GM21447 (cell line): ENCODE data around the gene RAB11FIP5.
"Not testable (repeated sequence)": the region's sequence is repeated elsewhere in the genome, so short reads cannot be mapped to it uniquely, and the experiment has no call there.

Experiments used
- ATAC-seq: cut with Tn5 transposase; IDR thresholded peaks from one replicate; pipeline ENCODE4 v1.9.1; 2021; ENCODE audit not compliant: unreplicated experiment

RAB11FIP5 gene

GRCh38 chr2:73112913-73113854, at the start of gene RAB11FIP5:
Gene RAB11FIP5, minus strand, starts transcription at chr2:73112948. Its CDS starts 171 bp downstream, at chr2:73112777.
- ATAC-seq, result peak; percentile 59

- no peak for ATAC-seq
These were observed 43.9 kb upstream of the RAB11FIP5 start for GRCh38 chr2:73156539-73157124.

- ATAC-seq, result no peak
These were observed 30.2 kb upstream of the RAB11FIP5 start for GRCh38 chr2:73142937-73143336.

DNA sequence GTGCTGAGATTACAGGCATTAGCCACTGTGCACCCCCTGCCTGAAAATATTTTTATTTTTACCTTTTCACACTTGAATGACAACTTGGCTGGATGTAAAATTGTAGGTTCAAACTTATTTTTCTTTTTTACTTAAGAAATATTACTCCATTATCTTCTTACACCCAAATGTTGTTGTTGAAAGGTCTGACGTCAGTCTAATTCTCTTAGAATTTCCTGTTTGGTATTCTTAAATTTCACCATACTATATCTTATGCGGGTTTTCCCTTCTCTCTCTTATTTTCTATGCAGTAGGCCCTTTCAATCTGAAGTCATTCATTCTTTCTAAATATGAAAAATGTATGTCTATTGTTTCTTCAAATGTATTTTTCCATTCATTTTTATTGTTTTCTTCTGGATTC, 29.1 kb upstream of the RAB11FIP5 start:
- ATAC-seq, result no peak

DNA sequence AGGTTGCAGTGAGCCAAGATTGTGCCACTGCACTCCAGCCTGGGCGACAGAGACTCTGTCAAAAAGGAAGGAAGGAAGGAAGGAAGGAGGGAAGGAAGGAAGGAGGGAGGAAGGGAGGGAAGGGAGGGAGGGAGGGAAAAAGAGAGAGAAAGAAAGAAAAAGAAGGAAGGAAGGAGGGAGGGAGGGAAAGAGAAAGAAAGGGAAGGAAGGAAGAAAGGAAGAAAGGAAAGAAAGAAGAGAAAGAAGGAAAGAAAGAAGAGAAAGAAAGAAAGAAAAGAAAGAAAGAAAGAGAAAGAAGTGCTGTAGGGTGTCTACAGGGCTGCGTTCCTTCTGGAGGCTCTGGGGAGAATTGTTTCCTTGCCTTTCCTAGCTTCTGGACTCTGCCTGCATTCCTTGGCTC, 22.5 kb upstream of the RAB11FIP5 start:
- ATAC-seq, result no peak

DNA sequence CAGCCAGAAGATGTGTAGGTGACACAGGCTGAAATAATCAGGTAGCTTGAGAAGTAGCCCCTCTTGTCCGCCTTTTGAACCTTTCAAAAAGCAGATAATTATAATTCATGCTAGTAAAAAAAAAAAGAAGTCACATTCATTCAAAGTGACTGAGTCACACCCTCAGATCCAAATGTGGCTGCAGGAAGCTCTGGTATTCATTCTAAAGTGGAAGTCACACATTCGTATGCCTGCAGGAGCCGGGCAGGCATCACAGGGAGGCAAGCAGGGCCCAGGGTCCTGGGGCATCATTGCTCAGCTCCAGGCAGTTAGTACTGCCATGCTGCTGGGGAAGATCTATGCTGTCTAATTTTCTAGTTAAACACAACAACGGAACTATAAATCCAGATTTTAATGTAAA, 21.7 kb upstream of the RAB11FIP5 start:
- no peak for ATAC-seq

DNA sequence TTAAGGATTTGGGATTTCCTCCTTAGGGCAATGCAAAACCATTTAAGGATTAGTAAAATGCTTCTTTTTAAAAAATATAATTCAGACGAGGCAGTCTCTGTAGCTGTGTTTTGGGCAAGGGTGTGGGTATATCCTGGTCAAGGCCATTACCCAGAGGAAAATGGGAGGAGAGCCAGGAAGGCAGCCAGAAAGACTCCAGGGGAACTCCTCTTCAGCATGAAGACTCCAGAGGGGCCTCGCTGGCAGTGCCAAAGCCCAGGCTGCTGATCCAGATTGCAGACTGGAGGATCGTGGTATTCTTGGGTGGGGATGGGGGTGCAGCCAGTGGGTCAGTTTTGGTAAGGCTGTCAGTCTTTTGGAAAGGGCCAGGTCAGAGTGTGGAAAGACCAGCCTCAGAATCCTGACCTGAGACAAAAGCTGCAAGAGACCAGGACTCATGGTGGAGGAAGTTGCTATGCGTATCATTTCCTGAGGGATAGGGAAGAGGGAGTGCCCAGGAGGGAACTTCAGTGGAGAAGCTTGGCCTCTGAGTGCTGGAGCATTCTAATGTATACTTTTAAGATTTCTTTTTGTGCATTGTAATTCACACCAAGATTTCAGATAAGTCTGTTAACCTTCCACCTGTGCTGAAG, 20.9 kb upstream of the RAB11FIP5 start:
- no peak for ATAC-seq

DNA sequence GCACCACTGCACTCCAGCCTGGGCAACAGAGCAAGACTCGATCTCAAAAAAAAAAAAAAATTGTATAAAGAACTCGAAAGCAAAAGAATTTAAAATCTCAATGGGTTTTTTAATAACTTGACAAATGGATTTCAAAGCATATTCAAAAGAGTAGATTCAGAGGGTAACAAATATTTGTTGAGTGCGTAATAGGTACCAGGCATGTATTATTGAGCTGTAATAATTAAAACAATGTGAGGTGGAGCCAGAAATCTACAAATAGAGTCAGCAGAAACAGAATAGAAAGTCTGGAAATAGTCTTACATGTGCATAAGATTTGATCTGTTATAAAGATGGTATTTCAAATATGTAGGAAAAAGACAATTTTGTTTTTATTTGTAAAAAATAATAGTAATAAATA, 19.1 kb upstream of the RAB11FIP5 start:
- no peak for ATAC-seq

DNA sequence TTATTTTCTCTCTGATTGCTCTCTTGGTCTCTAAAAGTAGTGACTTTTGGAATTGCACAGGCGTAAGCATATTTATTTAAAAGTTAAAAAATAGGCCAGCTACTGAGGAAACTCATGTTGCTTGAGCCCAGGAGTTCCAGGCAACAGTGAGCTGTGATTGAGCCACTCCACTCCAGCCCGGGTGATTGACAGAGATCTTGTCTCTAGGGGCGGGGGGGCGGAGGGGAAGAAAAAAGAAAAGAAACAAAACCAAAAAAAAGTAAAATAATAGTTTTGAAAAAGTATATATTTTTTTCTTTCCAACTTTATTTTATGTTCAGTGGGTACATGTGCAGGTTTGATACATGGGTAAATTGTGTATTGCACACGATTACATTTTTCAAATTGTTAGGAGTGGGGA, 18.0 kb upstream of the RAB11FIP5 start:
- ATAC-seq, result no peak

DNA sequence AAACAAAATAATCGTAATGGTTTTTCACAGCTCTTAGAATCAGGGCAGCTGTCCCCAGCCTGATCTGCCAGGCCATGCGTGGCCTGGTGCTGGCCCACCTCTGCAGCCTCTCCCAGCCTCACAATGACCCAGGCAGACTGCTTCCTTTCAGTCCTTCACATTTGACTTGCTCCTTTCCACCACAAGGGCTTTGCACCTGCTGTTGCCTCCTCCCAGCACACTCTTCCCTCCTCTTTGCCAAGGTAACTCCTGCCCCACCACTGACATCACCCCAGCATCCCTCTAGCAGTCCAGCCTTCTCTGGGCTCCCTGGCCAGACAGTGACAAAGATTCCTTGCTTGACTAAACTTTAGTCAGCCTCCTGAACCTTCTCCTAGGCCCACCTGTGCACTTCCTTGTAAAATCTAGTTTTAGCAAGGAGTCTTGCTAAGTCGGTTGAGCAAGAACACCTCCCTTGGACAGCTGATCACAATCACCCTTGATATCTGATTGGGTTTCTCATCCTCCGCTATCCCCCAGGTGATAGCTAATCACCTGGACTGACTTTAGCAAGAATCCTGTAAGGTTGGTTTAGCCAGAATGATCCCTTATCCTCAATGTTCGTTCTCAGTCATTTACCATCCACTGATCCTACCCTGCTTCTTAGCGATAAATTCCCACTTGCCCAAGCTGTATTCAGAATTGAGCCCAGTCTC, 16.2 kb upstream of the RAB11FIP5 start:
- ATAC-seq, result no peak

DNA sequence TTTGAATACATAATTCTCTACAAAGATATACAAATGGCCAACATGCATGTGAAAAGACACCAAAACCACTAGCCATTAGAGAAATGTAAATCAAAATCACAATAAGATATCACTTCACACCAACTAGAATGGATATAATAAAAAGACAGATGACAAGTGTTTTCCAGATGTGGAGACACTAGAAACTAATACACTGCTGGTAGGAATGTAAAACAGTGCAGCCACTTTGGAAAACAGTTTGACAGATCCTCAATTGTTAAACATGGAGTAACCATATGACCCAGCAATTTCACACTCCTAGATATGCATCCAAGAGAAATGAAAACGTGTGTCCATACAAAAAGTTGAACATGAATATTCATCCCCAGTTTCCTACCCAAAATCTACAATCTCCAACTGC, 9.8 kb upstream of the RAB11FIP5 start:
- ATAC-seq, result no peak

DNA sequence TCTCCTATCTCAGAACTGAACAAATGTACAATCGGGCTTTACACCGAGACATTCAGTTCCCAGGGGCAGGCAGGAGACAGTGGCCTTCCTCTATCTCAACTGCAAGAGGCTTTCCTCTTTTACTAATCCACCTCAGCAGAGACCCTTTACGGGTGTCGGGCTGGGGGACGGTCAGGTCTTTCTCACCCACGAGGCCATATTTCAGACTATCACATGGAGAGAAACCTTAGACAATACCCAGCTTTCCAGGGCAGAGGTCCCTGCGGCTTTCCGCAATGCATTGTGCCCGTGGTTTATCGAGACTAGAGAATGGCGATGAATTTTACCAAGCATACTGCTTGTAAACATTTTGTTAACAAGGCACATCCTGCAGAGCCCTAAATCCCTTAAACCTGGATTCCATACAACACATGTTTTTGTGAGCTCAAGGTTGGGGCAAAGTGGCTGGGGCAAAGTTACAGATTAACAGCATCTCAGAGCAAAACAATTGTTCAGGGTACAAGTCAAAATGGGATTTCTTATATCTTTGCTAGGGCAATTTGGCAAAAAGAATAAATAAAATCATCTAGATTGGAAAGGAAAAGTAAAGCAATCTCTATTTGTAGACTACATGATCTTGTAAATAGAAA, 7.0 kb upstream of the RAB11FIP5 start:
- ATAC-seq, result not testable (repeated sequence)

DNA sequence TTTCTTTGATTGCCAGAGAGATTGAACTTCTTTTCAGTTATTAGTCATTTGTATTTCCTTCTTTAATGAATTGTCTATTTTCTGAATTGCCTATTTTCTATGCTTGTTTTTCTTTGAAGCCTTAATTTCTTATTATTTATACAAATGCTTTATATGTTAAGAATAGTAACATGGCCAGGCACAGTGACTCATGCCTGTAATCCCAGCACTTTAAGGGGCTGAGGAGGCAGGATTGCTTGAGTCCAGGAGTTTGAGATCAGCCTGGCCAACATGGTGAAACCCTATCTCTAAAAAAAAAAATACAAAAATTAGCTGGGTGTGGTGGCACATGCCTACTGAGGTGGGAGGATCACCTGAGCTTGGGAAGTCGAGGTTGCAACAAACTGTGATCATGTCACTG, 4.7 kb upstream of the RAB11FIP5 start:
- ATAC-seq, result no peak

DNA sequence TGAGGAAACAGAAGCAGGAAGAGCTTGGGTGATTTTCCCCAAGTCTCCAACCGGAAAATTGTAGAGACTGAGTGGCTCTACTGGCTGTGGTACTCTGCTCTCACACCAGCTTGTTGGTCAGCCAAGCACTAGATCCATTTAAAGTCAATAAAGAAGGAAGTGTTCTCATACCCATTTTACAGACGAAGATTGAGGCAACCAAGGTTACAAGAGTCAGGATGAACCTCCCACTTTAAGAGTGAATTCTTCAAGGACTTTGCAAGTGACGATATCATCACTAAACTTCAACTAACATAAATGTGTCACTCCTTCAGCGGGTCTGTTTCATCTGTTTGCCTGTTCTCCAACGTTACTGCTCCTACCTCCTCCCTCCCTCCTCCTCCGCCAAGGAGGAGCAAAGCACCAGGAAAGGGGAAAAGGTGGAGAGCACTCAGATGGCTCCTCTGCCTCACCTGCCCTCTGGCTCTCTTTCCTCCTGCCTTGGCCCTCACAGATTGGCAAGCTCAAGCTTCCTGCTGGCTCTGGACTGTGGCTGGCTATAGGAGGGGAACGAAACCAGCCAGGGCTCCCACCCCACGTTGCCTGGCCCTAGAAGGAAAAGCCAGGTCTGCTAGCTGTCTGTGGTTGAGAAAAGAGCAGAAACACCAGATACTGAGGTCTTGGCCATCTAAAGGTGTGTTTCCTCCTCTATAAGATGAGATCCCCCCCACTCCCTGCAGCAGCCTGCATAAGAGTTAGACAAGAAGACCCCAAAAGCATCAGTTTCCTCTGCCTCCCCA, 3.6 kb upstream of the RAB11FIP5 start:
- no peak for ATAC-seq

GRCh38 chr2:73114273-73114867, 1.6 kb upstream of the RAB11FIP5 start:
- no peak for ATAC-seq

DNA sequence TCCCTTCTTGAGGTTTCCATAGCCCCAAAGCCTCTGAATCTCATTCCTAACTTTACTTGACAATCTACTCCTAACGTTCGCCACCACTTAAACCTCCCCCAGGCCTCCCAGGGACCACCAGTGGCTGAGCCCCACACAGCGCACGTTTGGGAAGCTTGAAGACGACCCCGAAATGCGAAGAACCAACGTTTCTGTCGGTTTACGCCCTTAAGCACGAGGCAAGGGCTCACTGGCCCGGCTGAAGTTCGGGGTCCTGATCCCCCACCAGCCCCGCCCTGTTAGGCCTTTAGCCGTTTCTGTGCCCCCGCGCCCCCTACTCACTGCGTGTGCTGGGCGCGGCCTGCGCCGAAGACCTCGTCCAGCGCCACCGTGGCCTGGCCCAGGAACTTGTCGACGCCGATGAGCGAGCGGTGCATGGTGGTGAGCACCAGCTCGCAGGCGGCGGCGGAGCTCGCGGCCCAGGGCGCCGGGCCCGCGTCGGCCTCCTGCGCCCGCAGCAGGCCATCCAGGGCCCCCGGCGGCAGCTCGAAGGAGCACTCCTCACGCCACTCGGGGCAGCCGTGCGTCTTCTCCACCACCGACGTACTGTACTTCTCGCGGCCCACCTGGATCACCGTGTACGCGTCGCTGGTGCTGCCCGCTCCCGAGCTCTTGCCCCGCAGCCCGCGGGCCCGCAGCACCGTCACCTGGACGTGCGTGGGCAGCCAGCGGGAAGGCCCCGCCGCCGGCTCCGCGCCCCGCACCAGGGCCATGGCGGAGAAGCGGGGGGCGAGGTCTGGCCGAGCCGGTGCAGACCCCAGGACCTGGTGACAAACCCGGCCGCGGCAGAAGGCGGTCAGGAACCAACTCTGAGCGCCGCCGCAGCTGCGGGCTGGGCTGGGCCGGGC, 479 bp downstream of the RAB11FIP5 start:
- peak; percentile 22 for ATAC-seq

- ATAC-seq, result no peak
These were observed 1.4 kb downstream of the RAB11FIP5 start for GRCh38 chr2:73111073-73112025.
